BJ (cell line): ENCODE measurements around the gene CSN2. TPM values are rescaled to one million over a fixed set of nuclear protein-coding genes. Genes with fewer than 3 reads are reported as not detected.

Source experiments
- CTCF ChIA-PET: fragments of 350-600 bp; formaldehyde crosslinking; extraction: SDS; loops from one replicate; lab custom pipeline; 2021; ENCODE audit warnings: antibody characterized with exemption, inconsistent platforms; lab: Yijun Ruan, JAX
- POLR2A ChIA-PET: fragments of 300-600 bp; sonication (Branson Sonifier 250); formaldehyde crosslinking; extraction: SDS; loops from one replicate; lab custom pipeline; 2021; ENCODE audit warnings: antibody characterized with exemption; lab: Charles Lee
- DNase-seq: peaks from one replicate; pipeline ENCODE4 v3.0.0-alpha.2; 2011; ENCODE audit warnings: low read depth
- H3K27me3 ChIP-seq: 2 replicates; pipeline ENCODE4 v1.6.0; 2011; ENCODE audit warnings: low read length; ENCODE audit not compliant: control insufficient read depth, insufficient read depth
- H3K36me3 ChIP-seq: 2 replicates; pipeline ENCODE4 v1.5.1; 2011; ENCODE audit warnings: low read length; ENCODE audit not compliant: control insufficient read depth, insufficient read depth
- H3K4me3 ChIP-seq: 2 replicates; pipeline ENCODE4 v1.5.1; 2011; ENCODE audit warnings: low read depth, mild to moderate bottlenecking, control low read depth, low read length
- polyA plus RNA-seq: library from polyadenylated mRNA; depleted of rRNA; stranded (reverse); fragments of >200 nt; gene quantifications from 2 replicates; pipeline ENCODE4 v1.2.3, GENCODE V29; 2011
- TF ChIP-seq, protein P1 (sequence below): IDR thresholded peaks from 2 replicates; pipeline ENCODE4 v1.5.1; 2011; ENCODE audit warnings: low read depth, mild to moderate bottlenecking, control low read depth, inconsistent platforms, low read length, moderate library complexity; ENCODE audit not compliant: insufficient read depth

Gene CSN2
- polyA plus RNA-seq, 1 experiment, result not detected

DNA sequence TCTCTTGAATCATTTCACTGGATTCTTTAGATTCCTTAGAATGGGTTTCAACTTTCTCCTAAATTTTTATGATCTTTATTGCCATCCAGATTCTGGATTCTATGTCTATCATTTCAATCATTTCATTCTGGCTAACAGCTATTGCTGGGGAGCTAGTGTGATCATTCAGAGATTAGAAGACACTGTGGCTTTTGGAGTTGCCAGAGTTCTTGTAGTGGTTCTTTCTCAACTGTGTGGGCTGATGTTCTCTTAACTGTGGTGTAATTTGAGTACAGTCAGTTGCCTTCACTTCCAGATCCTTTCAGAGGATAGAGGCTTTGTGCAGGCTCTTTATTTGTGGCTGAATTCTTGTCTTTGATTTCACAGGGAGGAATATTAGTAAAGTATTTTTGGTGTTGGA, 12.1 kb upstream of the CSN2 start:
- ChIA-PET CTCF (no interaction called here), POLR2A (no interaction called here)
- H3K36me3 ChIP-seq, result no peaks in the 10 kb centered on the region
- TF ChIP-seq, protein P1, sequence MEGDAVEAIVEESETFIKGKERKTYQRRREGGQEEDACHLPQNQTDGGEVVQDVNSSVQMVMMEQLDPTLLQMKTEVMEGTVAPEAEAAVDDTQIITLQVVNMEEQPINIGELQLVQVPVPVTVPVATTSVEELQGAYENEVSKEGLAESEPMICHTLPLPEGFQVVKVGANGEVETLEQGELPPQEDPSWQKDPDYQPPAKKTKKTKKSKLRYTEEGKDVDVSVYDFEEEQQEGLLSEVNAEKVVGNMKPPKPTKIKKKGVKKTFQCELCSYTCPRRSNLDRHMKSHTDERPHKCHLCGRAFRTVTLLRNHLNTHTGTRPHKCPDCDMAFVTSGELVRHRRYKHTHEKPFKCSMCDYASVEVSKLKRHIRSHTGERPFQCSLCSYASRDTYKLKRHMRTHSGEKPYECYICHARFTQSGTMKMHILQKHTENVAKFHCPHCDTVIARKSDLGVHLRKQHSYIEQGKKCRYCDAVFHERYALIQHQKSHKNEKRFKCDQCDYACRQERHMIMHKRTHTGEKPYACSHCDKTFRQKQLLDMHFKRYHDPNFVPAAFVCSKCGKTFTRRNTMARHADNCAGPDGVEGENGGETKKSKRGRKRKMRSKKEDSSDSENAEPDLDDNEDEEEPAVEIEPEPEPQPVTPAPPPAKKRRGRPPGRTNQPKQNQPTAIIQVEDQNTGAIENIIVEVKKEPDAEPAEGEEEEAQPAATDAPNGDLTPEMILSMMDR, result no peak
- DNase-seq, result no peak
- H3K27me3 ChIP-seq, result no peaks in the 10 kb centered on the region
- no peak overlapping the region for H3K4me3 ChIP-seq

DNA sequence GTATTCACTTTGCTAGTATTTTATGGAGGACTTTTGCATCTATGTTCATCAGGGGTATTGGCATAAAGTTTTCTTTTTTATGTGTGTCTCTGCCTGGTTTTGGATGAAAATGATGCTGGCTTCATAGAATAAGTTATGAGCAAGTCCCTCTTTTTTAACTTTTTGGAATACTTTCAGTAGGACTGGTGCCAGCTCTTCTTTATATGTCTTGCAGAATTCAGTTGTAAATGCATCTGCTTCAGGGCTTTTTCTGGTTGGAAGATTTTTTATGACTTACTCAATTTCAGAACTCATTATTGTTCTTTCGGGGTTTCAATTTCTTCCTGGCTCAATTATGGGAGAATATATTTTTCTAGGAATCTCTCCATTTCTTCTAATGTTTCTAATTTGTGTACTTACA, 9.1 kb upstream of the CSN2 start:
- no peak for DNase-seq
- Histone ChIP-seq H3K36me3 (no peaks in the 10 kb centered on the region), H3K4me3 (no peak overlapping the region), H3K27me3 (no peaks in the 10 kb centered on the region)
- TF ChIP-seq, protein P1, result no peak
- CTCF ChIA-PET, result no interaction called here
- POLR2A ChIA-PET, result no interaction called here

DNA sequence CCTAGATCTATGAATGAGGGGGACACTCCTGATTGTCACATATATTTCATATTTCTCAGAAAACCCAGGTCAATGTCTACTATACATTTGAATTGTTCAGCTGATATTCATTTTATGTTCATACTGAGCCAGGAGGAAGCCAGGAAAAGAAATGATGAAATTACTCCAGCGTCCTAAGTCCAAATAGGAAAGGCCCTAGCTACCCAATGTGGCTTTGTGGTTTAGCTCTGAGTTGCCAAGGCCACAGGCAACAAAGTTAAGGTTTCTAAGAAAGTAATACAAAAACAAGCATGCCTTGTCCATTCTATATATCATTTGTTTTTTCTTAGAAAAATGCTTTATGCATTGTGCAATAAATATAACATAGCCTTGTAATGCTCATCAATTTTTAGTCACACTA, 4.5 kb upstream of the CSN2 start:
- Histone ChIP-seq H3K36me3 (no peaks in the 10 kb centered on the region), H3K4me3 (no peak overlapping the region), H3K27me3 (no peaks in the 10 kb centered on the region)
- ChIA-PET POLR2A (no interaction called here), CTCF (no interaction called here)
- TF ChIP-seq, protein P1, result no peak
- DNase-seq, result no peak

DNA sequence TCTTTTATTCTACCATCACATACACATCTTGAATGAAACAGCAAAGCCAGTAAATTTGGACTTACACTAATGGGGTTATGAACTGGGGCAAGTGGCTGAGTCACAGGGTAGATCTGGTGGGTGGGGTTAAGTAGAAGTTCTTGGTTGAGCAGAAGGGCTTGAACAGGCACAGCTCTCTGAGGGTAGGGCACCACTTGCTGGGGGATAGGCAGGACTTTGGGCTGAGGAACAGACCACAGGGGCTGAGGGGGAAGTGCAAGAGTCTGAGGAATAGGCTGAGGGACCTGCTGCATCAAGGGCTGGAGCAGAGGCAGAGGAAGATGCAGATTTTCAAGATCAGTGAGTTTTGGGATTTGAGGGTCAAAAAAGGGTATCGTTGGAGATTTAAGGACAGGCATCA, 8.3 kb downstream of the CSN2 start:
- POLR2A ChIA-PET, result no interaction called here
- no peak for DNase-seq
- TF ChIP-seq, protein P1, result no peak
- CTCF ChIA-PET, result no interaction called here
- H3K36me3 ChIP-seq, result no peaks in the 10 kb centered on the region
- no peaks in the 10 kb centered on the region for H3K27me3 ChIP-seq
- H3K4me3 ChIP-seq, result no peak overlapping the region

DNA sequence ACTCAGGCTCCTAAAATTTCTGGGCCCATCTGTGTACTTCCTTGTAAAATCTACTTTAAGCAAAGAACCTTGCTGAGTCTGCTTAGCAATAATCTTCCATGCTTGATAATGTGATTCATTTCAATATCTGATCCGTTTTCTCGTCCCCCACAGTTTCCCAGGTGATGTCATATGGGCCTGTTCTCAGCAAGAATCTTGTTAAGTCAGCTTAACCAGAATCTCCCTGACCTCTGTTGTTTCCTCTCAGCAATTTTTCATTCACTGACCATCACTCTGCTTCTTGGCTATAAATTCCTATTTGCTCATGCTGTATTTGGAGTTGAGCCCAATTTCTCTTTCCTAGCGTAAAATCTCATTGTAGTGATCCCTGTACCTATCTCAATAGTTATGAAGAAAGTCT, 13.9 kb downstream of the CSN2 start:
- CTCF ChIA-PET, result no interaction called here
- DNase-seq, result no peak
- POLR2A ChIA-PET, result no interaction called here
- Histone ChIP-seq H3K36me3 (no peaks in the 10 kb centered on the region), H3K27me3 (no peaks in the 10 kb centered on the region), H3K4me3 (no peak overlapping the region)
- TF ChIP-seq, protein P1, result no peak
